ENCODE data around the gene CFAP221.

DNA sequence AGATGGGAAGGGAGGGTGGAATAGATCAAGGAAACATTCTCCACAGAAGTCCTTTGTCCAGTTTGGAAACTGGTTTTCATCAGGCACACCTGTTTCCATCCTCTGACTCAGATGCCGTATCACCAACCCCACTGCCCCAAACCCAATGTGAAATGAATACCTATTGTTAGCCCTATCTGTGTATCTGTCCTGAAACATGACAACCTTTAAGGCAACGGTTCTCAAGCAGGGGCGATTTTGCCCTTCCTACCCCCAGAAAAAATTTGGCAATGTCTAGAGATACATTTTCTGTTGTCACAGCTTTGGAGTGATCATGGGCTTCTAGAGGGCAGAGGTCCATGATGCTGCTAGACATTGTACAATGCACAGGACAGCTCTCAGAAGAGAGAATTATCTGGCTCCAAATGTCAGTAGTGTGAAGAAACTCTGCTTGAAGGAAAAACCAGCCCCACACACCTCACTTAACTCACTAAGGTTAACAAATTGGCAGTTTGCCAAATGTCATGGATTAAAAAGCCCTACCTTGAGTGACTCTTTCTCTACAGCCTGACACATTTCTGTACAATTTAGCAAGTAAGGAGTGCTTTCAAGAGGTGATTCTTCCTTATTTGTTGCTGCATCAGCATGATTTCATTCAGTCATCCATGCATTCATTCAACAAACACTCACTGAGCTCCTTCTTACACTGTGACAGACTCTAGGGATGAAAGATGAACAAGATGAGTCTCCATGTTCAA lies 23.4 kb upstream of the CFAP221 start:
- TF ChIP-seq, protein P1, sequence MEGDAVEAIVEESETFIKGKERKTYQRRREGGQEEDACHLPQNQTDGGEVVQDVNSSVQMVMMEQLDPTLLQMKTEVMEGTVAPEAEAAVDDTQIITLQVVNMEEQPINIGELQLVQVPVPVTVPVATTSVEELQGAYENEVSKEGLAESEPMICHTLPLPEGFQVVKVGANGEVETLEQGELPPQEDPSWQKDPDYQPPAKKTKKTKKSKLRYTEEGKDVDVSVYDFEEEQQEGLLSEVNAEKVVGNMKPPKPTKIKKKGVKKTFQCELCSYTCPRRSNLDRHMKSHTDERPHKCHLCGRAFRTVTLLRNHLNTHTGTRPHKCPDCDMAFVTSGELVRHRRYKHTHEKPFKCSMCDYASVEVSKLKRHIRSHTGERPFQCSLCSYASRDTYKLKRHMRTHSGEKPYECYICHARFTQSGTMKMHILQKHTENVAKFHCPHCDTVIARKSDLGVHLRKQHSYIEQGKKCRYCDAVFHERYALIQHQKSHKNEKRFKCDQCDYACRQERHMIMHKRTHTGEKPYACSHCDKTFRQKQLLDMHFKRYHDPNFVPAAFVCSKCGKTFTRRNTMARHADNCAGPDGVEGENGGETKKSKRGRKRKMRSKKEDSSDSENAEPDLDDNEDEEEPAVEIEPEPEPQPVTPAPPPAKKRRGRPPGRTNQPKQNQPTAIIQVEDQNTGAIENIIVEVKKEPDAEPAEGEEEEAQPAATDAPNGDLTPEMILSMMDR (optimal IDR thresholded peaks at IDR 0.05 in 1 of 3, IDR thresholded peaks at IDR 0.05 in 1 of 3, conservative IDR thresholded peaks at IDR 0.05 in 1 of 3; ENCODE audit: extremely low read depth in 1 of 3, insufficient read depth in 2 of 3, low read length in 3 of 3), result no peak
- no peak for TF ChIP-seq EZH2 (IDR thresholded peaks at IDR 0.05; ENCODE audit: low read length)

Data from keratinocyte (primary cell).